ENCODE measurements around the gene ADAM30. TPM values are rescaled to one million over a fixed set of nuclear protein-coding genes. Genes with fewer than 3 reads are reported as not detected.
"Not testable (repeated sequence)": the region's sequence is repeated elsewhere in the genome, so short reads cannot be mapped to it uniquely, and the experiment has no call there.

ADAM30 gene
- total RNA-seq, 1 donor from 2014 or later: not detected

- no peak for DNase-seq (ENCODE audit: low spot score)
- H3K4me3 Mint-ChIP-seq: no peak overlapping the region
- H3K36me3 Mint-ChIP-seq (ENCODE audit: low read depth): no peaks in the 10 kb centered on the region
- intact Hi-C loops (cut with micrococcal nuclease): no loop called here
- H3K4me1 Mint-ChIP-seq (ENCODE audit: low read depth): peaks cover 31% of the 10 kb centered on the region
- no peak overlapping the region for H3K27ac Mint-ChIP-seq
- no peaks in the 10 kb centered on the region for H3K9me3 Mint-ChIP-seq
- H3K27me3 Mint-ChIP-seq (ENCODE audit: insufficient read depth): peaks cover 35% of the 10 kb centered on the region
Measured at GRCh38 chr1:119861547-119861946, 34.8 kb downstream of the ADAM30 start.

- no peak for DNase-seq (ENCODE audit: low spot score)
- peaks cover 25% of the 10 kb centered on the region for H3K27me3 Mint-ChIP-seq (ENCODE audit: insufficient read depth)
- H3K4me3 Mint-ChIP-seq: peak overlapping the region; percentile 5
- H3K9me3 Mint-ChIP-seq: no peaks in the 10 kb centered on the region
- H3K4me1 Mint-ChIP-seq (ENCODE audit: low read depth): peaks cover 29% of the 10 kb centered on the region
- intact Hi-C loops (cut with micrococcal nuclease): no loop called here
- H3K36me3 Mint-ChIP-seq (ENCODE audit: low read depth): no peaks in the 10 kb centered on the region
- peak overlapping the region; percentile 18 for H3K27ac Mint-ChIP-seq
Measured at GRCh38 chr1:119859647-119860046, 36.7 kb downstream of the ADAM30 start.

GRCh38 chr1:119858556-119859214 lies 37.6 kb downstream of the ADAM30 start:
- H3K4me3 Mint-ChIP-seq; DNase-seq (ENCODE audit: low spot score); H3K27ac Mint-ChIP-seq; intact Hi-C loops (cut with micrococcal nuclease); H3K9me3 Mint-ChIP-seq; H3K36me3 Mint-ChIP-seq (ENCODE audit: low read depth): not testable (repeated sequence)
- Mint-ChIP-seq H3K4me1 (ENCODE audit: low read depth) (peaks cover 29% of the 10 kb centered on the region), H3K27me3 (ENCODE audit: insufficient read depth) (peaks cover 16% of the 10 kb centered on the region)

GRCh38 chr1:119858126-119858525 lies 38.2 kb downstream of the ADAM30 start:
- H3K9me3 Mint-ChIP-seq: no peaks in the 10 kb centered on the region
- DNase-seq (ENCODE audit: low spot score): no peak
- no peaks in the 10 kb centered on the region for H3K36me3 Mint-ChIP-seq (ENCODE audit: low read depth)
- peaks cover 11% of the 10 kb centered on the region for H3K27me3 Mint-ChIP-seq (ENCODE audit: insufficient read depth)
- intact Hi-C loops (cut with micrococcal nuclease): no loop called here
- no peak overlapping the region for H3K27ac Mint-ChIP-seq
- peaks cover 29% of the 10 kb centered on the region for H3K4me1 Mint-ChIP-seq (ENCODE audit: low read depth)
- H3K4me3 Mint-ChIP-seq: no peak overlapping the region

GRCh38 chr1:119853155-119853554 lies 43.2 kb downstream of the ADAM30 start:
- no peaks in the 10 kb centered on the region for H3K9me3 Mint-ChIP-seq
- H3K27ac Mint-ChIP-seq: no peak overlapping the region
- intact Hi-C loops (cut with micrococcal nuclease): no loop called here
- H3K36me3 Mint-ChIP-seq (ENCODE audit: low read depth): no peaks in the 10 kb centered on the region
- H3K27me3 Mint-ChIP-seq (ENCODE audit: insufficient read depth): no peaks in the 10 kb centered on the region
- no peak for DNase-seq (ENCODE audit: low spot score)
- no peak overlapping the region for H3K4me3 Mint-ChIP-seq
- peaks cover under 1% of the 10 kb centered on the region for H3K4me1 Mint-ChIP-seq (ENCODE audit: low read depth)

GRCh38 chr1:119844206-119844605 lies 52.1 kb downstream of the ADAM30 start:
- H3K9me3 Mint-ChIP-seq; H3K36me3 Mint-ChIP-seq (ENCODE audit: low read depth); H3K4me3 Mint-ChIP-seq; DNase-seq (ENCODE audit: low spot score); intact Hi-C loops (cut with micrococcal nuclease); H3K4me1 Mint-ChIP-seq (ENCODE audit: low read depth); H3K27ac Mint-ChIP-seq: not testable (repeated sequence)
- peaks cover 12% of the 10 kb centered on the region for H3K27me3 Mint-ChIP-seq (ENCODE audit: insufficient read depth)

Other genes starting within 250 kb of the ADAM30 start
- 2.9 and 3.0 TPM in 2 replicates for gene ZNF697, start 248.2 kb downstream of the ADAM30 start, total RNA-seq
- 46.7 and 49.3 TPM in 2 replicates for gene PHGDH, start 184.6 kb downstream of the ADAM30 start, total RNA-seq
- not detected in 2 replicates for gene HMGCS2, start 127.6 kb downstream of the ADAM30 start, total RNA-seq
- 0.34 and 0.78 TPM in 2 replicates for gene REG4, start 85.1 kb downstream of the ADAM30 start, total RNA-seq
- gene NOTCH2, start 173.1 kb upstream of the ADAM30 start, total RNA-seq: 110 and 111 TPM in 2 replicates

Data from activated T-helper 1 cell treated with anti-CD3 and anti-CD28 coated beads, Interleukin-12 subunit alpha, Interleukin-12 subunit beta, Interleukin-2, Interleukin-4 antibody, amounts not matched to agents 30 ng/mL and 10 ng/mL and 1 ng/mL, durations not matched to agents 14 hours and 24 hours and 36 hours (primary cell).